SK-N-SH (cell line): ENCODE results near the gene RNF157.

Source experiments
- CTCF ChIP-seq: fragments of 200-600 bp; sonication (generic); IDR thresholded peaks from 2 replicates; pipeline ENCODE4 v1.6.1; 2017; ENCODE audit warnings: antibody characterized with exemption, mild to moderate bottlenecking, moderate library complexity
- EP300 ChIP-seq, 2 experiments: IDR thresholded peaks; 2 replicates each; pipeline versions ENCODE4 v1.4.0 to v1.6.1; 2012; ENCODE audit warnings: borderline replicate concordance in 1 of 2, low read depth in 1 of 2, low read length in 1 of 2
- FOXM1 ChIP-seq: IDR thresholded peaks from 2 replicates; pipeline ENCODE4 v1.4.0; 2012; ENCODE audit warnings: low read depth, mild to moderate bottlenecking
- MAX ChIP-seq: IDR thresholded peaks from 2 replicates; pipeline ENCODE4 v1.4.0; 2012; ENCODE audit warnings: low read depth
- NRF1 ChIP-seq: IDR thresholded peaks from 2 replicates; pipeline ENCODE4 v1.6.1; 2012; ENCODE audit warnings: low read depth, mild to moderate bottlenecking, low read length
- POLR2AphosphoS5 ChIP-seq: IDR thresholded peaks from 2 replicates; pipeline ENCODE4 v1.6.1; 2012; ENCODE audit warnings: low read depth, low read length
- SIN3A ChIP-seq: IDR thresholded peaks from 2 replicates; pipeline ENCODE4 v1.6.1; 2012; ENCODE audit warnings: low read depth, mild to moderate bottlenecking, low read length, moderate library complexity, borderline replicate concordance

GRCh38 chr17:76122431-76123190 is 117.7 kb downstream of the RNF157 start:
- TF ChIP-seq CTCF, result no peak
- TF ChIP-seq MAX, result no peak
- TF ChIP-seq NRF1, result no peak
- TF ChIP-seq EP300 (IDR thresholded peaks at IDR 0.05; ENCODE audit: borderline replicate concordance in 1 of 2, low read depth in 1 of 2, low read length in 1 of 2), result no peak
- no peak for TF ChIP-seq POLR2AphosphoS5
- no peak for TF ChIP-seq SIN3A
- no peak for TF ChIP-seq FOXM1
